Urothelium cell line (cell line): Measurements from ENCODE around the gene CLSTN1.
A peak's percentile ranks its signal among the peaks of the same experiment; 100 is the strongest.

Source experiments
- DNase-seq: peaks from one replicate; pipeline ENCODE4 v3.0.0; 2011; ENCODE audit warnings: low spot score, mixed read lengths
- FAIRE-seq: peaks from 2 replicates; lab custom pipeline; 2011; peaks lifted over from hg19 to GRCh38; lab: Jason Lieb, UNC

Gene CLSTN1

GRCh38 chr1:9852004-9852403 lies 28.2 kb upstream of the CLSTN1 start:
- no peak for FAIRE-seq
- DNase-seq, result no peak

GRCh38 chr1:9850442-9851162 lies 26.8 kb upstream of the CLSTN1 start:
- DNase-seq (no peak), FAIRE-seq (no peak)

DNA sequence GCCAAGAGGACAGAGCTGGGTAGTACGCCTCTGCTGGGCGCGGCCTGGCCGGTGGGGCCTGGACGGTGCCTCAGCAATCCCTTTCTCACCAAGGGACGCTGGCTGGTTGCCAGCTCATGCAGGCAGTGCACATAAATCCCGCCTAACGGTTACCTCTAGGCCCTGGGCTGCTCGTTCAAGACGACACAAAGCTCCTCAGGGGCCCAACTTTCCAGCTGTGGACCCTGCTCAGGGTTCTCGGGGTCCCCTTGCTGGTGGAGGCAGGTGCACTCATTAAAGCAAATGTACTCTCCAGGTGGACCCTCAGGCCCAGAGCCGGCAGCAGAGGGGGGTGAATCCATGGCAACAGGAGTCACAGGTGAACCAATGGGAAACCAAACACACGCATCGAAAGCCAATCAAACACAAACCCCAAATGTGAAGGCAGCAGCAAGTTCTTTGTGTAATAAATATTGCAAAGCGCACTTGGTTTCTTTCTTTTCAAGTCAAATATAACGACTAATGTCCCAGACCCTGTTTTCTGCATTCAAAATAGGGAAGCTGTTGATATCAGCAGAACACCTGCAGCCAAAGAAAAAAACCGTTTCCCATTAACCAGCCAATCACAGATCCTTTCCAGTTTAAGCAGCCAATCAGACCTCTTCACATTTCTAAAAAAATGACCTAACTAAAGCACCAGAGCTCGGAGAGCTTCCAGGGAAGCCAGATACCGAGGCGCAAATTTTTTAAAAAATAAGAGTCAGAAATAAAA lies 26.1 kb upstream of the CLSTN1 start:
- DNase-seq, result no peak
- FAIRE-seq, result no peak

GRCh38 chr1:9848022-9848421 lies 24.3 kb upstream of the CLSTN1 start:
- DNase-seq, result no peak
- FAIRE-seq, result no peak

DNA sequence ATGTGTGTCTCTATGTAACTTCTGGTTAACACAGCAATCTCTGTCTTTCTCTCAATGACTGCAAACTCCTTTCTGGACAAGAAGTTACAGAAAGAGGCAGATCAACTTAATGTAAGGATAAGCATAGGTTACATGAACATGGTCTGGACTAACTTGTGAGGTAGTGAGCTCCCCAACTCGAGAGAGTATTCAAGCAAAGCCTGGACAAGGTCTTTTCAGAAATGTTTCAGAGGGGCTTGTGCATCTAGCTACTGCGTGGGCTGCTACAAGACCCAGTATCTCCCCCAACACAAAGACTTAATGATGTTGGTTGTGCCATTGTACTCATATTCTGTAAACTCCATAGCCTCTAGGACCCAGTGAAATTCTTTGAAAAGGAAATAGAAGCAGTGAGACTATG lies 23.5 kb upstream of the CLSTN1 start:
- peak; percentile 35 for FAIRE-seq
- no peak for DNase-seq

DNA sequence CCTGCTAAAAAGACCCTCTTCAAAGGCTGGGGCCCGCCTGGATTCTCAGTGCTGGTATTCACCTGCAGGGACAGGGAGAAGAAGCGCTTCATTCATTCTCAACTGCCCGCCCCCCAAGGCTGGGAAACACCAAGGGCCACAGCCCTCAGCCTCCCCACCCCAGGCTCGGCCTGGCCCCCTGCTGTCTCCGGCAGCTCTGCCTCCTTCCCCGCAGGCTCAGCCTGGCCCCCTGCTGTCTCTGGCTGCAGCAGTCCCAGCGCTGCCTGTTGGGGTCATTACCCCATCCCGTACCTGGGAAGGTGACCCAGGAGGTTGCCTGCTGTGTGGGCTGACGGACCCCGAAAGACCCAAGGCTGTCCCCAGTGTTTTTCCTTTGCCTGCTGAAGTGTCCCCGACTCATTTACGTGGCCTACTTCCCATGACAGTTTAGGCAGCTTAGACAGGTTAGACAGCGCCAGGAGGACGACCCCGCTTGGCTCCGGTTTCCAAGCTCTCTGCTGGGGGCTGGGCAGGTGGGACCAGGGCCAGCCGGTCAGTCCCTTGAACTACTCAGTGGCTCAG lies 22.9 kb upstream of the CLSTN1 start:
- DNase-seq (no peak), FAIRE-seq (no peak)

DNA sequence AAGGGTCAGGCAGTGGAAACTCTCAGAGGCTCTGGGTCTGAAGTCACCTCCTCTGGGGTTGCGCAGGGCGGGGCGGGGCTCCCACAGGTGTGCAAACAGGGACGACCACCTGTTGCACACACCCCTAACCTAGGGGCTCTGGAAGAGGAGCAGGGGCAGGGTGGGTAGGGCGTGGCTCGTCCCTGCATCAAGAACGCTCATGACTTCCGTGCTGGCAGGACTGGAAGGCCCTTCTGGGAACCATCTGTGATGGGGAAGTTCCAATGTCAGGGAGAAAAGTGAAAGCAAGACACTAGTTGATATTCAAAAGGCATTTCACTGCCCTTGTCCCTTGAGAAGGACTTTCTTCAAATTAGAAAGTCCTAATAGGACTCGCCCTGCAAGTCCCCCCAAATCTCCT lies 22.1 kb upstream of the CLSTN1 start:
- no peak for FAIRE-seq
- DNase-seq, result no peak

- FAIRE-seq, result no peak
Observed at GRCh38 chr1:9844756-9845155, 21.0 kb upstream of the CLSTN1 start.

GRCh38 chr1:9844106-9844505 lies 20.3 kb upstream of the CLSTN1 start:
- no peak for FAIRE-seq
- no peak for DNase-seq

More at GRCh38 chr1:9844756-9845155, 21.0 kb upstream of the CLSTN1 start:
- no peak for DNase-seq

GRCh38 chr1:9843576-9843945 lies 19.8 kb upstream of the CLSTN1 start:
- DNase-seq (no peak), FAIRE-seq (no peak)

GRCh38 chr1:9842781-9843575 lies 19.2 kb upstream of the CLSTN1 start:
- FAIRE-seq, result no peak

GRCh38 chr1:9842073-9842711 lies 18.4 kb upstream of the CLSTN1 start:
- no peak for DNase-seq
- FAIRE-seq, result no peak

More at GRCh38 chr1:9842781-9843575, 19.2 kb upstream of the CLSTN1 start:
- DNase-seq, result no peak

- no peak for DNase-seq
- no peak for FAIRE-seq
Observed at GRCh38 chr1:9841460-9841859, 17.7 kb upstream of the CLSTN1 start.

- no peak for FAIRE-seq
- DNase-seq, result no peak
Observed at GRCh38 chr1:9840176-9840575, 16.4 kb upstream of the CLSTN1 start.

- FAIRE-seq, result no peak
- DNase-seq, result no peak
Observed at GRCh38 chr1:9838946-9839345, 15.2 kb upstream of the CLSTN1 start.

GRCh38 chr1:9836632-9836960 lies 12.8 kb upstream of the CLSTN1 start:
- FAIRE-seq (no peak), DNase-seq (no peak)

- DNase-seq, result peak; percentile 46
Observed at GRCh38 chr1:9835758-9836631, 12.2 kb upstream of the CLSTN1 start.

GRCh38 chr1:9835404-9835757 lies 11.6 kb upstream of the CLSTN1 start:
- FAIRE-seq, result no peak

More at GRCh38 chr1:9835758-9836631, 12.2 kb upstream of the CLSTN1 start:
- peak; percentile 82 for FAIRE-seq

GRCh38 chr1:9833632-9834031 lies 9.9 kb upstream of the CLSTN1 start:
- no peak for FAIRE-seq

More at GRCh38 chr1:9835404-9835757, 11.6 kb upstream of the CLSTN1 start:
- no peak for DNase-seq

More at GRCh38 chr1:9833632-9834031, 9.9 kb upstream of the CLSTN1 start:
- no peak for DNase-seq
